Lower leg skin (tissue), 3 donors: Measurements from ENCODE around the gene LGALS7.

Experiments used
- CTCF ChIP-seq, 3 donors: fragments of 450-650 bp; IDR thresholded peaks; one replicate each; pipeline ENCODE4 v1.5.1; 2016; ENCODE audit warnings: antibody characterized with exemption in 3 of 3, mild to moderate bottlenecking in 3 of 3, moderate library complexity in 2 of 3
- POLR2A ChIP-seq, 2 donors: fragments of 450-650 bp; IDR thresholded peaks; one replicate each; pipeline ENCODE4 v1.6.1; 2016 to 2017; ENCODE audit warnings: antibody characterized with exemption in 2 of 2, mild to moderate bottlenecking in 1 of 2, moderate library complexity in 1 of 2

DNA sequence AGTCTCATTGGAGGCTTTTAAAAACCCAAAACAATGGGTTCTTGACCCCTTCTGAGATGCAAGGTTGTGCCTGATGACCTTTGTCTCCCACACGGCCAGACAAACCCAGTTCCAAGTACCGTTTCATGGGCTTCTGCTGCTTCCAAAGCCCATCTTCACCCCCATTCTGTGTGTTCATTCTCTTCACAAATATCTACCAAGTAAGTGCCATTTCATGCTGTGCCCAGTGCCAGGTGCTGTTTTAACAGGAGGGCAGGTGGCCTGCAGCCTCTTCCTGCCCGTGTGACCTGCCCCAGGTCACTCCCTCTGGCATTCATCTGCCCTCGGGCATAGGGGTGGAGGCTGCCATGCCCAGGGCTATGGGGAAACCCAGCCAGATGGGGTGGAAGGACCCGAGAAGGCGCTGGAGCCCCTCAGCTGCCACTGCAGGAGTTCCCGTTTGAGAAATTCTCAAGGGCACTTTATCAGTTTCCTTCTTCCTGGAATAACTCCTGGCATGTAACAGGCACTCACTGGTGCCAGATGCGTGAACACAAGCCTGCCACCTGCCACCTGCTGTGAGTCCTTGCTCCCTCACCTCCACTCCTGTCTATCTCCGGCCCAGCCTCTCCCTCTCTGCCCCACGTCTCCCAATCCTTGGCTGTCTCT is 41.5 kb downstream of the LGALS7 start:
- TF ChIP-seq POLR2A (IDR thresholded peaks at IDR 0.05) (no peak), CTCF (IDR thresholded peaks at IDR 0.05) (no peak)
